ENCODE measurements around the gene SAA4.

GRCh38 chr11:18254781-18255361, 18.3 kb upstream of the SAA4 start:
- TF ChIP-seq, protein P1, sequence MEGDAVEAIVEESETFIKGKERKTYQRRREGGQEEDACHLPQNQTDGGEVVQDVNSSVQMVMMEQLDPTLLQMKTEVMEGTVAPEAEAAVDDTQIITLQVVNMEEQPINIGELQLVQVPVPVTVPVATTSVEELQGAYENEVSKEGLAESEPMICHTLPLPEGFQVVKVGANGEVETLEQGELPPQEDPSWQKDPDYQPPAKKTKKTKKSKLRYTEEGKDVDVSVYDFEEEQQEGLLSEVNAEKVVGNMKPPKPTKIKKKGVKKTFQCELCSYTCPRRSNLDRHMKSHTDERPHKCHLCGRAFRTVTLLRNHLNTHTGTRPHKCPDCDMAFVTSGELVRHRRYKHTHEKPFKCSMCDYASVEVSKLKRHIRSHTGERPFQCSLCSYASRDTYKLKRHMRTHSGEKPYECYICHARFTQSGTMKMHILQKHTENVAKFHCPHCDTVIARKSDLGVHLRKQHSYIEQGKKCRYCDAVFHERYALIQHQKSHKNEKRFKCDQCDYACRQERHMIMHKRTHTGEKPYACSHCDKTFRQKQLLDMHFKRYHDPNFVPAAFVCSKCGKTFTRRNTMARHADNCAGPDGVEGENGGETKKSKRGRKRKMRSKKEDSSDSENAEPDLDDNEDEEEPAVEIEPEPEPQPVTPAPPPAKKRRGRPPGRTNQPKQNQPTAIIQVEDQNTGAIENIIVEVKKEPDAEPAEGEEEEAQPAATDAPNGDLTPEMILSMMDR (IDR thresholded peaks at IDR 0.05; ENCODE audit: low read depth, low read length, poor library complexity, severe bottlenecking), result no peak
- TF ChIP-seq EZH2phosphoT487 (IDR thresholded peaks at IDR 0.05; ENCODE audit: borderline replicate concordance, low read length), result no peak
